Measurements from ENCODE around the gene ZNF490.

- no peak for TF ChIP-seq POLR2A (IDR thresholded peaks at IDR 0.05; ENCODE audit: low read length)
- no peak for TF ChIP-seq GATA1 (IDR thresholded peaks at IDR 0.05; ENCODE audit: low read depth, low read length)
Observed at GRCh38 chr19:12580180-12580694, 30.4 kb downstream of the ZNF490 start.

All from erythroblast (primary cell).